Right forelimb (tissue), 1 donor: ENCODE measurements around the gene SNAI3.

ENCODE experiments used
- DNase-seq: peaks from one replicate; pipeline ENCODE4 v3.0.0-alpha.2; 2018

SNAI3 gene

DNA sequence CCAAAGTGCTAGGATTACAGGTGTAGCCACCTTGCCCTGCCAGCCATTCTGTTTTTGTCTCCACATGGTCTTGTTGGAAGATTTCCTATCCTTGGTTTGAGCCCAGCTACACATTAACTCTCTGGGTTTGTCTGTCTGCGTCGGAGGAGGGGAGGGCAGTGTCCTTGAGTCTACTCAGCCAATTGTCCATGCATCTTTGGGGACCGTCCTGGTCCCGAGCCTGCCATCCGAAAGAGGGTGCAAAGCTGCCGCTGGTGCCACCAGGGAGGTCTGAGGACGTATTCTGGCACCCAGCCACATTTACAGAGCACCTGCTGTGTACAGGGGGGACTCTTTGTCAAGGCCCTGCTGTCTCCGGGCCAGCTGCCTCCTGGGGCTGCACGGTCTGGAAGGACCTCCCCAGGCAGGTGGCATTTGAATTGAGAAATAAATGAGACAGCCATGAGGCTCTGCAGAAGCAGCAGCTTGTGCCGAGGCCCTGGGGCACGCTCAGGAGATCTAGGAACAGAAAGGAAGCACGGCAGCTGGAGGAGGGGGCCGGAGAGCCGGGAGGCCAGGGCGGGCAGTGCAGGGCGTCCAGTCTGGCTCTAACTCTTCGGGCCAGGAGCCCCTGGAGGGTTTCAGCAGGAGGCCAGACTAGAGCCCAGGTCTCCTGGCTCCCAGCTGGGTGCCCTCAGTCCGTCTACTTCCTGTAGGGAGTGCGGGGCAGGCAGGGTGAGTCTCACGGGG, 36.9 kb downstream of the SNAI3 start:
- no peak for DNase-seq

DNA sequence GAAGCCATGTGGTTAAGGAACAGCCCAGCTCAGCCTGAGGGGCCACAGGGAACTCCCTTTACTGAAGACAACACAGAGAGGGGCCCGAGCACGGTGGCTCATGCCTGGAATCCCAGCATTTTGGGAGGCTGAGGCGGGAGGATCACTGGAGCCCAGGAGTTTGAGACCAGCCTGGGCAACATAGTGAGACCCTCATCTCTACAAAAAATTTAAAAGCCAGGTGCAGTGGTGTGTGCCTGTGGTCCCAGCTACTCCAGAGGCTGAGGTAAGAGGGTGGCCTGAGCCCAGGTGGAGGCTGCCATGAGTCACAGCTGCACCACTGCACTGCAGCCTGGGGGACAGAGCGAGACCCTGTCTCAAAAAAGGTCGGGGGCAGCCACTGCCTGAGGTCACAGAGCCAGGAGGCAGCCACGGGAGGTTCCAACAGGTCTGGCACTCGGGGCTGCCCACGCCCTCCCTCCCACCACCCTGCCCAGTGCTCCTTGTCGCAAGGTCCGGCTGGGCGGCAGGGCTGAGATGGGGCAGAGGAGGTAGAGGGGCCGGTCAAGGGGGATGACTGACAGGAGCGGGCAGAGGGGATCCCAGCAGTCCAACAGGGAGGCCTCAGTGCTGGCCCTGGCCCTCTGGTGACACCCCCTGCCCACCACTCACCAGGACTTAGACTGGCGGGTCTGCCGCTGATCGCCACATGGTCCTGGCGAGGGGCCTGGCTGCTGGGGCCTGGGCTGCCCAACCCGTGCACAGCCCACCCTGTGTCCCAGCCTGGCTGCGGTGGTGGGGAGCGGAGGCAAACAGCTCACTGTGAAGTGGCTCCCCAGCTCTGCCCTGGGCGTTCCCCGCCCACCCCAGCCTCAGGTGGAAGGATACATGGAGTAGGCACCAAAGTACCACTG, 38.9 kb downstream of the SNAI3 start:
- no peak for DNase-seq

- no peak for DNase-seq
Measured at GRCh38 chr16:88646345-88647034, 39.8 kb downstream of the SNAI3 start.

GRCh38 chr16:88645941-88646340, 40.4 kb downstream of the SNAI3 start:
- DNase-seq = no peak

GRCh38 chr16:88645455-88645854, 40.9 kb downstream of the SNAI3 start:
- no peak for DNase-seq

DNA sequence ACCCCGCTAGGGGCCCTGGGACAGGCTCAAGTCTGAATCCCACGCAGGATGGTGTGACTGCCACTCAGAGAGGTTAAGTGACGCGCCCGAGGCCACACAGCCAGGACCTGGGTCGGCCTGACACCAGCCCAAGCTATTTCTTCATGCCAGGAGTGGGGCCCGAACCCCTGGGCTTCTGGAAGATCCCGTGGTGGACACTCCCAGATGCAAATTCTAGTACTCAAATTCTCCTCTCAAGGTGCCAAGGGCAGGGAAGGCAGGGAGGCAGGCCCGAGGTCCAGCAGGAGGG, 42.7 kb downstream of the SNAI3 start:
- DNase-seq = no peak

DNA sequence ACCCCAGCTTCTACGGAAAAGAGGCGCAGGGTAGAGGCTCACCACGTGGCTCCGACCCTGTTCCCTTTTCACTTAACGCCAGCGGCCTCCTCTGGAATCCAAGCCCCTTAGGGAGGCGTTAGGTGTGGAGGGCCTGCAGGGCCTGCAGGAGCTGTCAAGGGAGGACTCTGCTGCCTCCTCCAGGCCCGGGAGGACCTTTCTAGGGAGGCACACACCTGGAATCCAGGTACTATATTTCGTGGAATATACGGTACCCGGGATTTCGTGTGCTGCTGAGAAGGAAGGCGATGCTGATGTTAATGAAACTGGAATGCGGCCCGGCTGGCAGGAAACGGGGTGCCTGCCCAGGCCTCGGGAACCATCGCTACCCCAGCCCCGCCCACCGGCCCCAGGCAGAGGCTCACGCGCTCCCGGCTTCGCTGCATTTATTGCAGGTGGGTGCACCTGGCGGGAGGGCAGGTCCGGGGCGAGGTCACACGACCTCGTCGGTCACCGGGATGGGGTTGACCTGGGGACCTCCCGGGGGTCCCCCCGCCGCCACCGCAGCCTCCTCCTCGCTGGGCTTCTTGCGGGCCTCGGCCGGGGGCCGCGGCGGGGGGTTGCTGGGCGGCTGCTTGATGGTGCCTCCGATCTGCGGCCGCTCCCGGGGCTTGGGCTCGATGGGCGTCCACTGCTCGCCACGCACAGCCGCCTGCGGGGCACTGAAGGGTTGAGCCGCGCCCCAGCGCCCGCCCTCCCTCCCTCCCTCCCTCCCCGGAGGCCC, 43.2 kb downstream of the SNAI3 start:
- DNase-seq = no peak

GRCh38 chr16:88640498-88641247, 45.6 kb downstream of the SNAI3 start:
- no peak for DNase-seq

DNA sequence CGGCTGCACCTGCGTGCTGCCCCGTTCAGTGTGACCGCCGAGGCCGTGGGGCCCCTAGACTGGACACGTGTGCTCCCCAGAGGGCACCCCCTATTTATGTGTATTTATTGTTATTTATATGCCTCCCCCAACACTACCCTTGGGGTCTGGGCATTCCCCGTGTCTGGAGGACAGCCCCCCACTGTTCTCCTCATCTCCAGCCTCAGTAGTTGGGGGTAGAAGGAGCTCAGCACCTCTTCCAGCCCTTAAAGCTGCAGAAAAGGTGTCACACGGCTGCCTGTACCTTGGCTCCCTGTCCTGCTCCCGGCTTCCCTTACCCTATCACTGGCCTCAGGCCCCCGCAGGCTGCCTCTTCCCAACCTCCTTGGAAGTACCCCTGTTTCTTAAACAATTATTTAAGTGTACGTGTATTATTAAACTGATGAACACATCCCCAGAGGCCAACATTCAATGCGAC, 46.2 kb downstream of the SNAI3 start:
- DNase-seq = no peak

- no peak for DNase-seq
Measured at GRCh38 chr16:88639231-88640038, 46.9 kb downstream of the SNAI3 start.

DNA sequence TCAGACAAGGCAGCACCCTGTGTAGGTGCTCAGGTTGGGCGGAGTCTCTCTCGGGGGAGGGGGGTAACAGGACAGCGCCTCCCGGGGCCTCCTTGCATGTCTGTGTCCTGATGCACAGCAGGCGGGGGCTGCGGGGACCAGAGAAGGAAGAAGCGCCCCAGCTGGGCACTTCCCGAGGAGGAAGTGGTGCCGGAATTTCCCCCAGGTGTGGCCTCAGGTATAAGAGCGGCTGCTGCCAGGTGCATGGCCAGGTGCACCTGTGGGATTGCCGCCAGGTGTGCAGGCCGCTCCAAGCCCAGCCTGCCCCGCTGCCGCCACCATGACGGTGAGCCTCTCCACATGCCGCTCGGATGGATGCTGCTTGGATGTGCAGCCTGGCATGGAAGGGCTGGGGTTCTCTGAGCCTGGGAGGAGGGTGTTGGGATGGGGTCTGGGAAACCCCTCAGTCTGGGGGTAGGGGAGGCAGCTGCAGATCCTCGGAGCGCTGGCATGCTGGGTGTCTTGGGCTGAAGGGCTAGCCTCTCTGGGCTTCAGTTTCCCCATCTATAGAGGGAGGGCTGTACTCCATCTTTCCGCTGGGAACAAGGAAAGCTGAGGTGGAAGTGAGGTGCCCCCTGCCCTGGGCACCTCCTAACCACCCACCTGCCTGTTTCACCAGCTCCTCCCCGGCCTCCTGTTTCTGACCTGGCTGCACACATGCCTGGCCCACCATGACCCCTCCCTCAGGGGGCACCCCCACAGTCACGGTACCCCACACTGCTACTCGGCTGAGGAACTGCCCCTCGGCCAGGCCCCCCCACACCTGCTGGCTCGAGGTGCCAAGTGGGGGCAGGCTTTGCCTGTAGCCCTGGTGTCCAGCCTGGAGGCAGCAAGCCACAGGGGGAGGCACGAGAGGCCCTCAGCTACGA, 47.7 kb downstream of the SNAI3 start, which contains the start of gene IL17C:
Gene IL17C (plus strand): TSS at position 250 of the 908 bp plus-strand sequence. CDS start 70 bp downstream, at position 320.
- no peak for DNase-seq

GRCh38 chr16:88636488-88637265, 49.6 kb downstream of the SNAI3 start:
- no peak for DNase-seq

- DNase-seq = no peak
Measured at GRCh38 chr16:88635671-88636319, 50.5 kb downstream of the SNAI3 start.

GRCh38 chr16:88634994-88635670, 51.2 kb downstream of the SNAI3 start:
- no peak for DNase-seq

DNA sequence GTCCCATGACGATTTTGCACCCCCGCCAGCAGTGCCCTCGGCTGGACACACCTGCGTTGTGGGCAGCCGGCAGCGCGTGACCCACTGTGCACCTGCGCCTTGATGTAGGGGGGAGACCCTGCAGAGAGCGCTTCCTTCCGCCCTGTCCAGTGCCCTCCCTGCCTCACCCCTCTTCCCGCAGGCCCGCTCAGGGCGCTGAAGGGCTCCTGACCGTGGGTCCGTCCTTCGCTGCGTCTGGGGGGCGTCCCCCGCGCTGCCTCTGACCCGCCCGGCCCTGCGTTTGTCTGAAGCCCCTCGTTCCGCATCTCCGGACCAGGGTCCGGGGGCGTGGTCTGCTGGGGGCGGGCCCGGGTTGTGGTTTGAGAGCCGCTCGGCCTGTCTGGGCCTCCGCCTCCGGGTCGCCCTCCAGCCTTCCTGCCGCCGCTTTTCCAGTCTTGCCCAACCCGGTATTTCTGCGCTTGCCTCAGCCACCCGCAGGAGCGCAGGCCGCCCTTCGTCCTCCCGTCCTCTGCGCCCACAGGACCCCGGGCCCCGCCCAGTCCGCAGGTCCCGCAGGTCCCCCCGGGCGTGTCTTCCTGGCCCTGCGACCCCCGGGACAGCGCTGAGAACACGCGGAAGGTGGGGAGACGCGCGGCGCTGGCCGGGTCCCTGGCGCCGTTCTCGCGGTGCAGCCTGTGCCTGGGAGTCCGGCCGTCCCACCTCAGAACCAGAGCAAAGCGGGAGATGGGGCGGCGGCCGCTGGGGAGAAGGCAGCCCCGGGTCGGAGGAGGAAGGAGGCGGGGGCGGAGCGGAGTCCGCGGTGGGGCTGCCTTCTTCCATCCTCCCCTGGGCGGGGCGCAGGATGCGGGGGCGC, 51.9 kb downstream of the SNAI3 start:
- DNase-seq = peak; percentile 61

- DNase-seq = no peak
Measured at GRCh38 chr16:88633684-88634140, 52.6 kb downstream of the SNAI3 start.

- no peak for DNase-seq
Measured at GRCh38 chr16:88632587-88632930, 53.7 kb downstream of the SNAI3 start.
